GM18519 (cell line): ENCODE data around the gene VWA2.
"Not testable (repeated sequence)": the region's sequence is repeated elsewhere in the genome, so short reads cannot be mapped to it uniquely, and the experiment has no call there.

Experiments
- ATAC-seq: cut with Tn5 transposase; IDR thresholded peaks from one replicate; pipeline ENCODE4 v1.9.1; 2021; ENCODE audit warnings: mild to moderate bottlenecking, moderate library complexity; ENCODE audit not compliant: unreplicated experiment, low FRiP score

Gene VWA2

DNA sequence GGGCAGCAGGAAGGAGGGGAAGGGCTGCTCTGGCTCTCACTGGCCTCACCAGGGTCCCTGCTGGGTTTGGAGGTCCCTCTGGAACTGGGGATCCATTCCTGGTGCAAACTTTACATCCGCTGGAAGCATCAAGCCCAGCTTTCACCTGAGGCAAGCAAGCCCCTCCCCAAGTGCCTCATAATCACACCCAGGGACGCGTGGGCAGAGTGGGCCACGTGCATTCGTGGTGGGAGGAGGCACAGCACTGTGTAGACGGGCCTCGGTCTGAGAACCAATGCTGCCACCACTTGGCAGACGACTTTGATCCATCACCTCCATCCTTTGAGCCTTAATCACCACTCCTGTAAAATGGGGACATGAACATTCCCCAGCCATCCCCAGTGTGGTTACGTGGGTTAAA lies 74.1 kb downstream of the VWA2 start:
- ATAC-seq = no peak

GRCh38 chr10:114313866-114314265 lies 74.8 kb downstream of the VWA2 start:
- ATAC-seq = no peak

DNA sequence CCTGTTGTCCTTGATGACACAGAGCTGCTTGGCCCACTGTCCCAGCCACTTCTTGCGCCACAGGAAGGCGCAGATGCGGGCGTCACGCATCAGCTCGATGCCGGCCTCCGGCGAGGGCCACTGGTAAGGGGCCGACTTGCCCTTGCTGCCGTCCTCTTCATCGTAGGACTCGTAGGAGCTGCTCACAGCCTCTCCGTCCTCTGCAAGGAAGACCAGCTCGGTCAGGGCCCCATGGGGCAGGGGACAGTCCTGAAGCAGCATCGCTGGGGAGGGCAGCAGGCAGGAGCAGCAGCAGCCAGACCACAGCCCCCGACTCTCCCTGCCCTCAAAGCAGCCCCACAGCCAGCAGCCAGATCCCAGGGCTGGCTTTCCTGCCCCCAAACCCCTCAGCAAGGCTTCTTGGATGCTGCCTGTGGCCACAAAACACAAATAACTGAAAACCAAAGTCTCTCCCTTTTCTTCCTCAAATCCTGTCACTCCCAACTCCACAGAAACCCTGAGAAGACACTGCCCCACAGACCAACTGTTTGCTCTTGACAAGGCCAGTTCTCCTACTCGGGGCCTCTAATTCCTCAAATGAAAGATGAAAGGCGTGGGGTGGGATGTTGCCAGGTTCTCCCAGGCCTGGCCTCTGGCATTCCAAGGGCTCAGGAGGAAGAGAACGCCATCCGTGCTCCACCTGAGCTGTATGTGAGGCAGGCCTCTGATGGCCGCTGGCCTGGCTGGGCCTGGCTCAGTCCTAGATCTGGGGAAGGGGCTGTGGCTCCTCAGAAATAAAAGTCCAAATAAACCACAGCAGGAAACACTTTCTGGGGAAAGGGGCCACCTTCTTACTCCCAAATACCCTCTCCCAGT lies 76.7 kb downstream of the VWA2 start:
- no peak for ATAC-seq

DNA sequence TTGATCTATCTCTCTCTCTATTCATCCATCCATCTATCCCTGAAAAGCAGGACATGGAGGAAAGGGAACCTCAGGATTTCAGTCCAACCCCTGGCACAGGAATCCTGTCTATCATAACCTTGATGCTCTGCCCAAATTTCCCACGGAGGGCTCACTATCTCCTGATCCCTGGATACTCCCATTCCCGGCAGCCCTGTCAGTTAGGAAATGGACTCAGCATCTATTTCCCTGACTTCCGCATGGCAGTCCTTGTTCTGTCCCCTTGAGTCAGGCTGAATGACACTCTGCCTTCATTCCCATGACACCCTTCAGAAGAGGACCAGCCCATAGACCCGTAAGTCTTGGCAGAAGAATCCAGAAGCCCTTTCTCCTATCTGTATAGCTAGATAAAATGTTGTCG lies 77.7 kb downstream of the VWA2 start:
- no peak for ATAC-seq

DNA sequence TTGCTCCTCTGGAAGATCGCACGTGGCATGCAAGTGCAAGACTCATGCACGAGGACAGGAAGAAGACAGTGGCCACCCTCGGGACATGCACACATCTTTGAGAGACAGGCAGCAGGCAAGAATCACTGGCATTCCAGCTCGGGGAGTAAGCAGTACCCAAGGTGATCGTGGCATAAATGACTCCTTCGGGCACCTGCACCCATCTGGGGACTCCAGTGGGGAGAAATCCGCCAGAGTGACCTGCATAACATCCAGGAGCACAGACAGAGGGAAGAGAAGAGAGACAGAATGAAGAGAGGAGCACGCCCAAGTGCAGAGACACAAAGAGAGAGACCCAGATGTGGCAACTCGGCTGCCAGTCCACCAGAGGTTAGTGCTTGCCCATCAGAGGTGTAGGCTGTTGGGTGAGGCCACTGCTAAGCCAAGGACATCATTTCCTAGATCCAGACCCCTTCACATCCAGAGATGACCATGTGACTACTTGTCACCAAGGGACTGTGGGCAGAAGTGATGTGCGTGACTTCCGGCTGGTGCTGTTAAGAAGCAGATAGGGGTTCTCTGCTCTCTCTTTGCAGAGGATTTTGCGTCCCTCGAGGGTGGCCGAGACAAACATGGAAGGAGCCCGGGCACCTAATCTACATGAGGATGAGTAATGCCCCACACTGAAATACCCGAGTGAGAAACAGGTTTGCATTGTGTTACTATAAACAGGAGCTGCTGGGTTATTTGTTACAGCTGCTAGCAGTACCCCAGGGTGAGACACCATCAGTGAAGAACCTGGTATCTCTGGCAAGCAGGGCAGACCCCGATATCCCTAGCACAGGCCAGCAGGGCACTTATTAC lies 80.6 kb downstream of the VWA2 start:
- ATAC-seq = no peak

GRCh38 chr10:114320249-114321116 lies 81.4 kb downstream of the VWA2 start:
- no peak for ATAC-seq

DNA sequence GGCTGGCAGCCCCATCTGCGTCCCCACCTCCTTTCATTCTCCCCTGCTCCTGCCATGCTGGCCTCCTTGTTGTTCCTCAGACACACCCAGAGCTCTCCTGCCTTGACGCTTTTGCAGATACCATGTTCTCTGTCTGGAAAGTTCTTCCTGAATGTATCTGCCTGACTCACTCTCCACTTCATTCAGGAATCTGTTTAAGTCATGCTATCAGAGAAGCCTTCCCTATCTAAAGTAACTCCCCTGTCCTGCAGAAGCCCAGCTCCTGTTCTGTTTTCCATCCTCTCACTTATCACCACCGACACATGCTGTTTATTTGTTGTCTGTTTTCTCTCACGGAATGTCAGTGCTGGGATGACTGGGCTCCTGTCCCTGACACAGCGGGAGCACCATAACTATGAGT lies 83.3 kb downstream of the VWA2 start:
- ATAC-seq = no peak

- ATAC-seq = no peak
Measured at GRCh38 chr10:114323023-114323422, 84.0 kb downstream of the VWA2 start.

- no peak for ATAC-seq
Measured at GRCh38 chr10:114326795-114327194, 87.7 kb downstream of the VWA2 start.

- no peak for ATAC-seq
Measured at GRCh38 chr10:114327537-114328440, 88.7 kb downstream of the VWA2 start.

GRCh38 chr10:114328441-114328812 lies 89.4 kb downstream of the VWA2 start:
- ATAC-seq = no peak

- no peak for ATAC-seq
Measured at GRCh38 chr10:114328874-114329273, 89.8 kb downstream of the VWA2 start.

DNA sequence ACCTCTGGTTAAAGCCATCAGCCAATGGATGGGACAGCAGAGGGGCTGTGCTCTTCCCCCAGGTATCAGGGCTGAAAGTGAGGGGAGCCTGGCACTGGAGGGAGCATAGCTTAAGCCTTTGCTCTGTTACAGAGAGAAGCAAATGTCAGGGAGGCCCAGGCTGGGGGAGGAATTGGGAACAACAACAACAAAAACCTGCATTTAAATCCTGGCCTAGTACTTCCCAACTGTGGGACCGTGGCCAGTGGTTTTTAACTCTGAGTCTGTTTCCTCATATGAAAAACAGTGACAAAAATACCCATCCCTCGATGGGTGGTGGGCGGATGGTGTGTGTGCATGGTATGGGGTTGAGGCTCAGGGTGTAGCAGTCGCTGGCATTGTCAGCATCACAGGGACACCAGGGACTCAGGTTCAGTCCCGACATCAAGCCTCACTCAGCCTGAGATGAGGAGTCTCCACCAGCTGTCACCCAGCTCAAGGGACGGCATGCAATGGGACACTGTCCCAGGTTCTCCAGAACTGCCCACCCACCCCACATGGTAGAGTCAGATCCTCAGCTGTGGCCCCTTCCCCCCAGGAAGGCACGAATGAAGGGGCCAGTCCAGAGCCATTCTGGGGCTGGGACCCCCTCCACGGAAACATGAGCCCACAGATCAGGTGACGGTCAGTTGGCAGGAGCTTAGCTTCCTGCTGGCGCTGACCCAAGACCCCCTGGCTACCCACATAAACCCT lies 90.7 kb downstream of the VWA2 start:
- ATAC-seq = no peak

DNA sequence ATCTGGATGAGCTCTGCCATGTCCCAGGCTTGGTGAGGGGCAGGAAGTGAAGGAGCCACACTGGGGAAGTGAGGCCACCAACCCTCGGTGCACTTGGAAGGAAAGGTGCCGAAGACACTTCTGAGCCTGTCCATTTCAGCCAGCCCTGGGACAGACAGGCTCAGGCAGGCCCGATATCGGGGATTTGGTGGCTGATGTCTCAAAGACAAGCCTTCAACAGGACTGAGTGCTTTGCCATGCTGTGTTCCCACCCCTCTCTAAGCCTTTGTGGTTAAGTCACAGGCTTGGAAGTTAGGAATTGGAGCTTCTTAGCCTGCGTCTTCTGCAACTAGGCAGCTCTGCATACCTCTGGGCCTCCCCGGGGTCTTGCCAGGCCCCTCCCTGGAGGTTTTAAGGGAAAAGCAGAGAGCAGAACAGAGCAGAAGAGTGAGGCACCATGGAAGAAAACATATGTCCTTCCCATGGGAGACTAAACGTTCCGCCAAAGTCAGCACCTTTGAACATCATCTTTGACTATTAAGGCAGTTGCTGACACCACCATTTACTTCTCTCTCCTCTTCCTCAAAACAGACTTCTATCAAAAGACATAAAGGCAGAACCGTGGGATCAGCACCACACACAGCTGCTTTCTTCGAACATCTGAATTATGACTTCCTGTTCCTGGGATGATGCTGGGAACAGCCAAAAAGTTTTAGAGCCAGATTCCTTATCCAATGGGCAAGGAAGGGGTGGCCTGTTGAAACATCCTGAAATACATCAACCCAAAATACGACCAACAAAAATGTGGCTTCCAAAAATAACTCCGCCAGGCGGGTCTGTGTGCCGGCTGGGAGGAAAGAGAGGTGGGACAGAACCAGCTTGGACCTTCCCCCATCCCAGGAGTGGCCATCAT lies 93.5 kb downstream of the VWA2 start:
- no peak for ATAC-seq

DNA sequence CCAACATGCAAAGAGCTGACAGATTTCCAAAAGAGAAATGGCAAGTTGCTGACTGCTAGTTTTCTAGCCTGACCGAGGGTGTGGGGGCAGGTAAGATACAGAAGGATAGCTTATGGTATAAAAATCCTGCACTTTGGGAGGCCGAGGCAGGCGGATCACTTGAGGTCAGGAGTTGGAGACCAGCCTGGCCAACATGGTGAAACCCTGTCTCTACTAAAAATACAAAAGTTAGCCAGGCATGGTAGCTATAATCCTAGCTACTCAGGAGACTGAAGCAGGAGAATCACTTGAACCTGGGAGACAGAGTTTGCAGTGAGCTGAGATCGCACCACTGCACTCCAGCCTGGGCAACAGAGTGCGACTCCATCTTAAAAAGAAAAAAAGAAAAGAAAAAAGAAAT lies 94.4 kb downstream of the VWA2 start:
- not testable (repeated sequence) for ATAC-seq

GRCh38 chr10:114334301-114334700 lies 95.2 kb downstream of the VWA2 start:
- no peak for ATAC-seq

- ATAC-seq = no peak
Measured at GRCh38 chr10:114335614-114336013, 96.6 kb downstream of the VWA2 start.

DNA sequence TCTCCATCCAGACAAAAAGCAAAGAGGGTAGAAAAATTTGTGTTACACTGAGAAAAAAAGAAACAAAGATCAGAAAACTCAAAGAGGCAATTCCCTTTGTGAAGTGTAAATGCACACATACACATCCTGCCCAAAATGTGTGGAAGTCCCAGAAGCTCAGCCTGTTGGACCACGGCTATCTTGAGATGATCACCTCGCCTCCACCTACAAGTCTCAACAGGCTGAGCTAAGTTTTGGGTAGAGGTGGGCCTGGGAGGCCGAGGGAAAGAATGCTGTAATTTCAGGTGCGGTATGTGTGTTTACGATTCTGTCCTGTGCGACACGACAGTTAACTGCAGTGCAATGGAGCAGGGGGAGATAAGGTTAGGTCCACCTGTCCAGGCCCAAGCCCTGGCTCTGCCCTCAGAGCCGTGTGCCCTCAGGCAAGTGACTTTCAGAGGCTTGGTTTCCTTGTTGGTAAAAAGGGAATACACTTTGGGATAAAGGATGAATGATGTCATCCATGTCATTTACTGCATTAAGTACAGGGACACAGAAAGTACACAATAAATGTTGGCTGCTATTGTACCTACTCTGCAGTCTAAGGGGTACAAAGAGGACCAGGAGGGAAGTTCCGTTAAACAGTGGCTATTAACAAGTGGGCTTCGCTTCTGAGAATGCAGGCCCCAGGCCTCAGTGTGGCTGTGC lies 97.9 kb downstream of the VWA2 start:
- no peak for ATAC-seq
